Activated CD8-positive, alpha-beta memory T cell treated with anti-CD3 and anti-CD28 coated beads, Interleukin-2, amount 50 U/mL, for 4 hours (primary cell): ENCODE data around the gene OR2AT4.
"Not testable (repeated sequence)": the region's sequence is repeated elsewhere in the genome, so short reads cannot be mapped to it uniquely, and the experiment has no call there.

Source experiments
- DNase-seq: peaks from one replicate; pipeline ENCODE4 v3.0.0-alpha.2; 2020

Gene OR2AT4

DNA sequence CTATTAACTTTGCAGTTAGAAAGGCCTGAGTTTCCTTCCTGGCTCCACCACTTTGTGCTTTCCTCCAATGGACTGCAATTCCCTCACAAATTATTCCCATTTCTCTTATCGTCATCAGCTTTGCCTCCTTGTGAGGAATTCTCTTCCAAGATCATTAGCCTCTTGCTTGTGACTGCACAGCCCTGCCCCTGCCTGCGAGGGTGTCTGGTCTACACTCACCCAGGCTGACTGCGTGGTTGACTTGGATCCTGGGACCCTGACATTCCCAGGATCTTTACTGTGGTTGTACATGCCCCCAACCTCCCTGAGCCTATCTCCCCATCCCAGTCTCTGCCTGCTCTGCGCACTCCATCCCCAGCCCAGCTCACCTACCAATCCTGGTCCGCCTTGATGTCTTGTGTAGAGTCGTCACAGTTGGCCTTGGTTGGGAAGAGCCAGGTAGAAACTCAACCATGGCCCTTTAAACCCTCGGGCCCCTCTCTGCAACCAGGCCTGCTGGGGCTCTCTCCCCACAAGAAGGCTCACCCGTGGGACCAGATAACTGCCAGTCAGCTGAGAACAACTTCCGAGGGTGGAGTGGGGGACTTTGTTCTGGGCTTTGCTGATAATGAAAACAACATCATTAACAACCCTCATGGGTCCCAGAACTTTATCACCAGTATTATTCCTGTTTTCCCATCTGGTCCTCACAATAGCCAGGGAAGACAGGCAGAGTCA is at the start of gene OR2AT4:
OR2AT4 (minus strand) TSS at position 421 of the 717 bp plus-strand sequence.
- no peak for DNase-seq

DNA sequence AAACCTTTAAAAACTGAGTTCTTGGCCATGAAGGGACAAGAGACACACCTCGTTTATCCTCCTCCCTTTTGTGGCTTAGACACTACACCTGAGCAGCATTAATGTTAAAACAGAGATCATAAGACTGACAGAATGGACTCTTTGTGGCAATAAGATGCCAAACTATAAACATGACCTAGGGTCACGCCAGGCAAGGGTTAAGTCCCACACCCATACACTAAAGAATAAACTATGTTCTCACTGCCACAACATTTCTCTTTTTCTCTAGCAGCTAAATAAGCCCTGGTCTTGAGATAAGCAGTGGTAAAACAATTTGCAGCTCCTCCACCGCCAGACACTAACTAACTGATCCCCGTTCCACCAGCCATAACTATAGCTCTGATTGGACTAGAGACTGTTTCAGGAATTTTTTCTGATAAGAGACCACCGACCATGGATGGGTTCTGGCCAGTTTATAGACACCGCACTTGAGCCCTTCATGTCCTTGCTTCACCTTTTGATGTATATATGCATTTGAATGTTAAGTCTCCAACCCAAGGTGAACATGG is 49.4 kb upstream of the OR2AT4 start:
- no peak for DNase-seq

DNA sequence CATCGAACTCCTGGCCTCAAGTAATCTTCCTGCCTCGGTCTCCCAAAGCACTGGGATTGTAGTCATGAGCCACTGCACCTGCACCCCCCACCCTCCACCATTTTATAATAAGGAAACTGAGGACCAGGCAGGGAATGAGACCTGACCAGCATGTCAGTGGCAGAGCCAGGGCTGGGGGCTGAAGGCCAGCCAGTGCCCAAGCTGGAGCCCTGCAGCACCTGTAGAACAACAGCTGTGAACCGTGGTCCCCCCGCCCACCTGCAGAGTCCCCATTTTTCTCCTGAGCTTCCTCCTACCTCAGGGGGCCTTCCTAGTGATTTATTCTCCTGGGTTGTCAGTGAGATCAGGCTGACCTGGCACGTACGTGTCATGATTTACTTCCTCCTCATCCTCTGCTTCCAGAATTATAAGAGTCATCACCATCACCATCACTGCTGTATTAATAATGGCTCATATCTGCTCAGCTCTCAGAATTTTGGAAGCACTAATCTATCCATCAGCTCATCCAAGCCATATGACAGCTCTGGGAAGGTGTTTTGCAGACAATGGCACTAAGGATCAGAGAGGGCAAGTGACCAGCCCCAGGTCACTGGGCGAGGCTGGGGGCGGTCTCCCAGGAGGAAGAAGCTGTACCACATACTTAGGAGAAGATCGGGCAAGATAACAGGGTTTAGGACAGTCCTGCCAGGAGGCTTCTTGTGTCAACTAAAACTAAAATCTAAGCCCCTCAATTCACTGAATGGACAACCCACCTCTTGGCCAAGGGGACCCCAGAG is 48.7 kb upstream of the OR2AT4 start:
- DNase-seq, result no peak

GRCh38 chr11:75144716-75145014 is 48.0 kb upstream of the OR2AT4 start:
- no peak for DNase-seq

DNA sequence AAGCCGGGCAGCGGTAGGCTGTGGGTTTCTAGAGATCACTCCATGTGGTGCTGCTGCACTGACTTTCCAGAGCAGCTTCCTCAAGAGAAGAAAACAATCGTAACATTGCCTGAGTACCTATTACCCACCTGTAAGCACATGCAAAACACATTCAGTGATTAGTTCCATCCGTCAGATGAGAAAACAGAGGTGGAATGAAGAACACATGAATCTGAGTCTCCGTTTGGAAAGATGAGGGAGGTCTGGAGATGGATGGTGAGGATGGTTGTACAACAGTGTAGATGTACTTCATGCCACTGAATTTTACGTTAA is 46.7 kb upstream of the OR2AT4 start:
- no peak for DNase-seq

- DNase-seq, result peak; percentile 72
These were observed 46.2 kb upstream of the OR2AT4 start for GRCh38 chr11:75142714-75143419.

DNA sequence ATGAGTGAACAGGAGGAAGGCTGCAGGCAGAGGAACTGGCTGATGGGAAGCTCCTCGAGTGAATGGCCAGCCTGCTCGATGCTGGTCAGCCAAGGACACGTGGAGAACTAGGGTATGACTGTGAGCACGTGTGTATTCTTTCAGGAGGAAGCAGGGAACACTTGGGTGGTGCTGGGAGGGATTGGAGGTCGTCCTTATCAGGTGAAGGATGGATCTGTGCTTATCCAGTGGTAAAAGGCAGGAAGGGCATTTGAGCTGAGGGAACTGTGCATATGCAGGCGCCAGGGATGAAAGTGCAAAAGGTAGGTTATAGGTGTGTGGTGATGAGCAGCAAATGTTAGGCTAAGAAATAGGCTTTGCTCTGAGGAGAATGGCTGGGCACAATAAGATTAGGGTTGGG is 44.5 kb upstream of the OR2AT4 start:
- DNase-seq, result no peak

- peak; percentile 84 for DNase-seq
These were observed 43.8 kb upstream of the OR2AT4 start for GRCh38 chr11:75140269-75141138.

- no peak for DNase-seq
These were observed 39.0 kb upstream of the OR2AT4 start for GRCh38 chr11:75135651-75136050.

GRCh38 chr11:75135021-75135650 is 38.5 kb upstream of the OR2AT4 start:
- no peak for DNase-seq

DNA sequence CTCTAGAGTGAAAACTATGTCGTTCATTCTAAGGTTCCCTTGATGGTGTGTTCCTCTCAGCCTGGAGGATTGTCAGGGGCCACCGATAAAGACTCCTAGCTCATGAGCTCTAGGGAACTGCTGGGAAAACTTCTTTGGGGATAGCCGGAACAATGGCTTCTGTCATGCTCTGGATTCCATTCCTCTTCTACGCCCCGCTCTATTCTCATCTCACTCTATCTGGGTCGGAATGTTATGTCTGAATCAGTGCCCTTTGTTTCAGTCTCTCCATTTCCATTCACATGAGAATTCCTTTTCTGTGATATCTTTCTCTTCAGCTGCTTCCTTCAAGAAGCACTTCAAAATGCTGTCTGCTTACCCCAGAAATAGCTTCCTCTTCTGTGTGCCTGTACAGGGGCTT is 37.3 kb upstream of the OR2AT4 start:
- no peak for DNase-seq

GRCh38 chr11:75132080-75132479 is 35.4 kb upstream of the OR2AT4 start:
- DNase-seq, result no peak

DNA sequence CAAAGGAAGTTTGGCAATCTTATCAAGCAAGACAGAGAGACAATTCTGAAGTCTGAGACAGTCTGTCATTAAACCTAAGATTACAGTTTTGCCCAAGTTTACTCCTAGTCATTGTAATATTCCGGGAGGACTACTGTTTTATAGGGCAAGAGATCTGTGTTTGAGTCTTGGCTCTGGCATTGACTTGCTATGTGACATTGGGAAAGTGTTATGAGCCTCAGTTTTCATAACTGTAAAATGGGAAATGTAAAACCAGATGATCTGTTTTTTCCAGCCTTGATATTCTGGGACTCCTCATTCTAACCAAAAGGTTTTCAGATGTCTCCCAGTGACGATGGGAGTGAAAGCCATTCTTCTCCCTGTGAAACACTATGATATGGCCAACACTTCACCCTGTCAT is 29.9 kb upstream of the OR2AT4 start:
- no peak for DNase-seq

DNA sequence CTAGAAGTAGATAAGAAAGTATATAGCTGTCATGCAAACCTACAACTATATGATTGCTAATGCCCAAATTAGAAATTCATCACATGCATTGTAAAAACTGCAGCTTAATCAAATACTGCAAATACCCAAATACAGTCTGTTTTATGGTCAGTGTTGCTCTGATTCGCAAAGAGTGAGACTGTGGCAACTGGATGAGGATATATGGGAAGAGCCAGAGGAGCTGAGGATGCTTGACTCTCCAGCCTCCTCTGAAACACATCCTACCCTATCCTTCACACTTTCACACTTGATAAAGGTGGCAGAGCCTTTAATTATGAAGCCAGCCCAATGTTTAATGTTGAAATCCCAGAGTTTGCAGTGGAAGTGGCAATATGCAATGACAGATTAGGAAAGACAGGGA is 21.9 kb upstream of the OR2AT4 start:
- no peak for DNase-seq

- DNase-seq, result no peak
These were observed 17.8 kb upstream of the OR2AT4 start for GRCh38 chr11:75114465-75114864.

DNA sequence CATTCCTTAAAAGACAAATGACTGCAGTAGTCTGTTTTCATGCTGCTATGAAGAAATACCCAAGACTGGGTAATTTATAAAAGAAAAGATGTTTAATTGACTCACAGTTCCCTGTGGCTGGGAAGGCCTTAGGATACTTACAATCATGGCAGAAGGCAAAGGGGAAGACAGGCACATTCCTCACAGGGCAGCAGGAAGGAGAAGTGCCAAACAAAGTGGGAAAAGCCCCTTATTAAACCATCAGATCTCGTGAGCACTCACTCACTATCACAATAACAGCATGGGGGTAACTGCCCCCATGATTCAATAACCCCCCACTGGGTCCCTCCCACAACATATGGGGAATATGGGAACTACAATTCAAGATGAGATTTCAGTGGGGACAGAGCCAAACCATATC is 16.4 kb upstream of the OR2AT4 start:
- DNase-seq, result no peak

DNA sequence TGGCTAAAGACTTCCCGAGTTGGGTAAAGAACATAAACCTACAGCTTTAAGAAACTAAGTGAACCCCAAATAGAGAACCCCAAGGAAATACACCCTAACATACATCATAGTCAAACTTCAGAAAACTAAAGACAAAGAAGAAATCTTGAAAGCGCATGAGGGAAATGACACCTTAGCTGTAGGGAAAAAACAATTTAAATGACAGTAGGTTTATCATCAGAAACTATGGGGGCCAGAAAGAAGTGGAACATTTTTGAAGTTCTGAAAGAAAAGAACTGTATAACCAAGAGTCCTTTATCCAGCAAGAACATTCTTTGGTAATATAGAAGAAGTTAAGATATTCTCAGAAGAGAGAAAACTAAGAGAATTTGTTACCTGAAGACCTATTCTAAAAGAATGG is 15.5 kb upstream of the OR2AT4 start:
- DNase-seq, result no peak

- no peak for DNase-seq
These were observed 10.5 kb upstream of the OR2AT4 start for GRCh38 chr11:75107187-75107586.

DNA sequence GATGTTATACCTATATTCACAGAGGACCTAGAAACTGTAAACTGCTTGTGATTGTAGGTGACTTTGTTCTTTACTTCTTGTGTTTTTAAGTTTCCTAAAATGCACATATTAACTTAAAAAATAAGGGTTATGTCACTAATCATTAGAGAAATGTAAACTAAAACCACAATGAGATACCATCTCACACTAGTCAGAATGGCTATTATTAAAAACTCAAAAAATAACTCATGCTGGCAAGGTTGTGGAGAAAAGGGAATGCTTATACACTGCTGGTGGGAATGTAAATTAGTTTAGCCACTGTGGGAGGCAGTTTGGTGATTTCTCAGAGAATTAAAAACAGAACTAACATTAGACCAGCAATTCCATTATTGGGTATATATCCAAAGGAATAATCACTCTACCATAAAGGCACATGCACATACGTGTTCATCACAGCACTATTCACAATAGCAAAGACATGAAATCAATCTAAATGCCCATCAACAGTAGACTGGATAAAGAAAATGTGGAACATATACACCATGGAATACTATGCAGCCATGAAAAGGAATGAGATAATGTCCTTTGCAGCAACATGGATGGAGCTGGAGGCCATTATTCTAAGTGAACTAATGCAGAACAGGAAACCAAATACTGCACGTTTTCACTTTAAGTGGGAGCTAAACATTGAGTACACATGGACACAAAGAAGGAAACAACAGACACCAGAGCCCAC is 9.4 kb upstream of the OR2AT4 start:
- not testable (repeated sequence) for DNase-seq

DNA sequence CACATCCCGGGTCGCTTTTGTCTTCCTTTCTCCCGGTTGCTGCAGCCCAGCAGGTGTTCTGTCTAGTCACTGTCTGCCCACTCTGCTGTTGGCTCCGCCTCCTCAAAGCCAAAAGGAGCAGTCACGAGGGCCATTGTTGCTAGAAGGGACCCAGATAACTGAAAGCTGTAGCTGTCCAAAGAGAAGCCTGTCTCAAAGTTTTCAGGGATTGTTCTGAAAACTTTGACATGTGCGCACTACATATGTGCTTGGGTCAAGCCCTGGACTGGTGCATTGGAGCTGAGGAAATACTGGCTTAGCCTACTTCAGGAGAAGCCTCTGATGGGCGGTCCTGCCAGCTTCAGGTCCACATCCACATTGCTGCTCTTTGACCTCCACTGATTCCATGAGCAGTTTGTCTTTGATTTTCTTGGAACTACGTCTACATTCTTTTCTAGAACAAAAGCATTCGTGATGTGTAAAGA is 8.8 kb upstream of the OR2AT4 start:
- no peak for DNase-seq

- no peak for DNase-seq
These were observed 6.8 kb upstream of the OR2AT4 start for GRCh38 chr11:75103380-75104026.
